ENCODE data around the gene ARL8B.

The ARL8B gene

GRCh38 chr3:5229414-5229813 is 107.3 kb downstream of the ARL8B start:
- Histone ChIP-seq H3K9ac (ENCODE audit: low read length) (no peak overlapping the region), H3K27me3 (ENCODE audit: control insufficient read depth, insufficient read depth, low read length) (no peaks in the 10 kb centered on the region)

More at GRCh38 chr3:5229414-5229813, 107.3 kb downstream of the ARL8B start:
- H3K36me3 ChIP-seq (ENCODE audit: control insufficient read depth, insufficient read depth, low read length) = no peaks in the 10 kb centered on the region
- peaks cover 4% of the 10 kb centered on the region for H3K4me1 ChIP-seq (ENCODE audit: control insufficient read depth, insufficient read depth, low read length)
- no peaks in the 10 kb centered on the region for H3K9me3 ChIP-seq (ENCODE audit: control insufficient read depth, insufficient read depth, low read depth, low read length)
- H3K27ac ChIP-seq (ENCODE audit: low read depth, low read length) = no peak overlapping the region
- no peak overlapping the region for H3K4me3 ChIP-seq (ENCODE audit: low read depth, low read length)

Measured in HUES6 (cell line).